ENCODE results near the gene GALNT10. TPM values are rescaled to one million over a fixed set of nuclear protein-coding genes. Genes with fewer than 3 reads are reported as not detected.

Gene GALNT10
- total RNA-seq, 2 donors from 2014 or later, result 48.3 to 52.6 TPM

DNA sequence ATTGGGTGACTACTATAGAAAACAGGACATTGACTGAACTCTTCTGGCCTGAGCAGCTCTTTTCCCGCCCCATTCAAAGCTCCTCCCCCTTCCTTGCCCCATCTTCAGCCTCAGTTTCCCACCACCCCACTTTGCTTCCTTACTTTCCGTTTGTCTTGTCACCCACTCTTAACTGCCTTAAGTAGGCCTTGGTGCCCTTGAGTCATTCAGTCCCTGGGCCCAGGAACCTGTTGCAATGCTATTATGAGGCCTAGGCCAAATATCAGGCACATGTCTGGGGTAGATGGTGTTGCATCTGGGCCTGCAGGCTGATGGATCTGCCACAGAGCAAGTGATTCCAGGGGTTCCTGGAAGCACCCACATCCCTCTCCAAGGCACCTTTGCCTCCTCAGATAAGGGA, 17.7 kb upstream of the GALNT10 start:
- DNase-seq, result no peak
- intact Hi-C loops (cut with DNase I, micrococcal nuclease), result no loop called here
- ATAC-seq, result no peak

- peak; percentile 53 for ATAC-seq
- intact Hi-C loops (cut with DNase I, micrococcal nuclease), result no loop called here
- no peak for DNase-seq
Observed at GRCh38 chr5:154174091-154174490, 16.4 kb upstream of the GALNT10 start.

DNA sequence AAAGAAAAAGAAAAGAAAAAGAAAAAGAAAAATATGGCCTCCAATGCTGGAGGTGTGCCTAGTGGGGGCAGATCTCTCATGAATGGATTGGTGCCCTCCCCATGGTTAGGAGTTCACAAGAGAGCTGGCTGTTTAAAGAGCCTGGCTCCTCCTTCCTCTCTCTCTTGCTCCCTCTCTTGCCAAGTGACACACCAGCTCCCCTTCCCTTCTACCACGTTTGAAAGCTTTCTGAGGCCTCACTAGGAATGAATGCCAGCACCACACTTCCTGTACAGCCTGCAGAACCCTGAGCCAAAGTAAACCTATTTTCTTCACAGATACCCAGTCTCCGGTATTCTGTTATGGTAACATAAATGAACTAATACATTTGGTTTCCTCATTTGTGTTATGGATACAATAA, 14.4 kb upstream of the GALNT10 start:
- intact Hi-C loops (cut with DNase I, micrococcal nuclease), result no loop called here
- ATAC-seq (no peak), DNase-seq (no peak)

DNA sequence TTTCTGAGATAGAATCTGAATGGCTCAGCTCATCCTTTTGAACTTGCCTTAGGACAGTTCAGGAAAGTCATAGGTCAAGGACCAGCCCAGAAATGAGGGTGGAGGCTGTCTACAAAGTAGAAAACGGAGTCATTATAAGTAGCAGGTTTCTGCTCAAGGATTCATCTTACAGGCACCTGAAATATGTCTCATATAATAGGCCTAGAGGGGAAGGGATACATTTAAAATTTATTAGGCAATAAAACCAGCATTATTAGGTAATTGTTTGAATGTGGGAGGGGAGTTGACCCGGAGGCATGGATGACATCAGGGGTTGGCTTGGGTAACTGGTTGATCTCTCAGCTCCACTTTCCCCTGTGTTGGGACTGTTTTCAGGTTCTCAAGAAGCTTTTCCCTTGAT, 11.9 kb upstream of the GALNT10 start:
- intact Hi-C loops (cut with DNase I, micrococcal nuclease), result no loop called here
- DNase-seq, result no peak
- ATAC-seq, result no peak

- ATAC-seq (peak; percentile 85), DNase-seq (no peak)
- intact Hi-C loops (cut with DNase I, micrococcal nuclease), result loop anchor here in 1 of 2 donors (5.0 to 10.0 kb wide), 3 partner anchors 108 to 225 kb away; no protein-coding TSS in a partner anchor
Observed at GRCh38 chr5:154179846-154180710, 10.5 kb upstream of the GALNT10 start.

DNA sequence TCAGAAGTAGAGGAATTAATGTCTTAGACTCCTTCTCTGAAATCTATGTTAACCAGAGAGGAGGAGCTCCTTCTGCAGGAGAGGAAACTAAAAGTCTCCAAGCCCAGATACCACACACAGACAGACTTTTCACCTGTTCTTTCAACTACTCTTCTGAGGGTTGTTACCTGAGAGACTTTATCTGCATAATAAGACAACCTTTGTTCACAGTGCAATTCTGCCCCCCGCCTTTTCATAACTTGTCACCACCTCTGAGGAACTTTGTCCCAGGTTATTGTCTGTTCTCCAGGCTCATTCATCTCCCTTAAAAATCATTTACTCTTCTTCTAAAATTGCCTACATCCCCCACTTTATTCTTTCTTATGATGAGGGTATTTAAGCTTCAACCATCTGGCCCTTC, 9.4 kb upstream of the GALNT10 start:
- intact Hi-C loops (cut with DNase I, micrococcal nuclease), result loop anchor here in 1 of 2 donors (5.0 to 10.0 kb wide), 3 partner anchors 109 to 224 kb away; no protein-coding TSS in a partner anchor
- ATAC-seq (peak; percentile 94), DNase-seq (no peak)

GRCh38 chr5:154189256-154189818, 1.2 kb upstream of the GALNT10 start:
- DNase-seq (peak; percentile 33 to 36), ATAC-seq (peak; percentile 47)
- intact Hi-C loops (cut with DNase I, micrococcal nuclease), result loop anchor here in 1 of 2 donors (10.0 kb wide), 2 partner anchors 205 to 215 kb away; no protein-coding TSS in a partner anchor

DNA sequence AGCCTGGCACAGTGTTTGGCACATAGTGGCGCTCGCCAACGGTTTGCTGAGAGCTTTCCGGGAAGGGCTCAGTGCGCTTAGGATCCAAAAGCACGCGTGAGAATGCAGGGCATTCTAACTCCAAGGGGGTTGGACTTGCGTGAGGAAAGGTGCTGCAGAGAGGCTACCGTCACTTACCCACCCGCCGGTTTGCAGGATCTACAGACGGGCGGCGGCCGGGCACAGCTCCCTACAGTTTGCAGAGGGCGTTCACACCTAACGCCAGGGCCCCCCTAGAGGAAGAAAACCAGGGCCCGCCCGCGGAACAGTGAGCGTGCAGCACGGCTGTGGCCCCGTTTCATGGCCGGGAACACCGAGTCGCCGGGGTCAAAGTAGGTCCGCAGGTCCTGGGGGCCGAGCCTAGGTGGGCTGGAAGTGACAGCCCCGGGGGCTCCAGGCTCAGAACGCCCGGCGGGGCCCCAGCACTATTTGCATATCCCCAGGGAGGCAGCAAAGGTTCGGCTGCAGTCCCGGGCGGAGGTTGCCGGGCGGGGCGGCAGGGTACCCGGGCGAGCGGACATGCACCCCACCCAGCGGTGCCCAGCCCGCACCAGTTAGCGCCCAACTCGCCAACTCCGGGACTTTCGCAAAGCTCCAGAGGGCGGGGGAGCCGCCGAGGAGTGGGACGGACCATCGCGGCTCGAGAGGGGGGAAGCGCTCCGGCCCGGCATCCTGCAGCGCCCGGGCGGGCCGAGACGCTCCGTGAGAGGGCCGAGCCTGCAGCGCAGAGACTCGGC, 526 bp upstream of the GALNT10 start:
- DNase-seq (peak; percentile 86 to 91), ATAC-seq (peak; percentile 93)
- intact Hi-C loops (cut with DNase I, micrococcal nuclease), result loop anchor here in 1 of 2 donors (10.0 kb wide), 2 partner anchors 205 to 215 kb away; no protein-coding TSS in a partner anchor

- intact Hi-C loops (cut with DNase I, micrococcal nuclease), result no loop called here
- ATAC-seq (no peak), DNase-seq (no peak)
Observed at GRCh38 chr5:154191467-154192261, 1.1 kb downstream of the GALNT10 start.

GRCh38 chr5:154193283-154193682, 2.8 kb downstream of the GALNT10 start:
- intact Hi-C loops (cut with DNase I, micrococcal nuclease), result no loop called here
- DNase-seq, result no peak
- ATAC-seq, result no peak

GRCh38 chr5:154193701-154194121, 3.2 kb downstream of the GALNT10 start:
- DNase-seq (no peak), ATAC-seq (no peak)
- intact Hi-C loops (cut with DNase I, micrococcal nuclease), result no loop called here

DNA sequence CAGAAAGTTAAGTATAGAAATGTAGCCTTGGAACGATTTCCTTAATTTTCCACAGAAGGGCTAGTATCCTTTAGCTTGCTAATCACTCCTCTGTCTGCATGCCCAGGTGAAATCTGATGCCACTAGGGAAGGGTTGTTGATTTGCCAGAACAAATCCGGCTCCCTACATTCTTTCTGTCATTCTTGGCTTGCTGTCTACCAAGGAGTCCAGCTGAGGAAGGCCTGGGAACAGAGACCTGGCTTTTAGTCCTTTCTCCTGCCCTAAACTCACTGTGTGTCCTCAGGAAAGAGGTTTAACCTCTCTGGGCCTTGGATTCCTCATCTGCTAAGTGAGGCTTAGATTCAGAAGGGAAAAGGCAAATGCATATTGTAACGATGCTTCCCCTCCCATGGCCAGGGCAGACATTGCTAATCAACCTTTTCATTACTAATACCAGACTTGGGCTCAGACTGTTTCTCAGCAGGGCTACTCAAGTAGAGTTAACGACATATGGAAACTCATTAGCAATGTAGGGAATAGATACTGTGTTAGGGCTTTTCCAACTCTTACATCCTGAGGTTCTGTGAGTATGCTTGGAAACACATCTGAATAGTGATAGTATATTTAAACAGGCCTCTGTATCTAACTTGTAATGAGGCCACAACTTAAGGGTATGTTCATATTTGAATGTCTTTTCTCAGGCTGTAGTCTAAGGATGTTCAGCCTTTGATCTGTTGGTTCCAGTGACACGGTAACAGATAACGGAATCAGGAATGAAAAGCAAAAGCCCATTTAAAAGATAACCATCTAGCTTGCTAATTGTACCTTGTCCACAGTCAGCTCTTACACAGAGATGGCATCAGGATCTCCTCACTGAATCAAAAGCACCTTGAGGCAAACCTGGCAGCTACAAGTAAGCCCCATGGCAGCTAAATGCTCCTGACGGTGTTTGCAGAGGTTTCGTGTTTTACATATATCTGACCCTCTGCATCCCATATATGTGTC, 4.1 kb downstream of the GALNT10 start:
- intact Hi-C loops (cut with DNase I, micrococcal nuclease), result no loop called here
- ATAC-seq (no peak), DNase-seq (no peak)

- intact Hi-C loops (cut with DNase I, micrococcal nuclease), result no loop called here
- ATAC-seq (no peak), DNase-seq (no peak)
Observed at GRCh38 chr5:154196281-154196680, 5.7 kb downstream of the GALNT10 start.

DNA sequence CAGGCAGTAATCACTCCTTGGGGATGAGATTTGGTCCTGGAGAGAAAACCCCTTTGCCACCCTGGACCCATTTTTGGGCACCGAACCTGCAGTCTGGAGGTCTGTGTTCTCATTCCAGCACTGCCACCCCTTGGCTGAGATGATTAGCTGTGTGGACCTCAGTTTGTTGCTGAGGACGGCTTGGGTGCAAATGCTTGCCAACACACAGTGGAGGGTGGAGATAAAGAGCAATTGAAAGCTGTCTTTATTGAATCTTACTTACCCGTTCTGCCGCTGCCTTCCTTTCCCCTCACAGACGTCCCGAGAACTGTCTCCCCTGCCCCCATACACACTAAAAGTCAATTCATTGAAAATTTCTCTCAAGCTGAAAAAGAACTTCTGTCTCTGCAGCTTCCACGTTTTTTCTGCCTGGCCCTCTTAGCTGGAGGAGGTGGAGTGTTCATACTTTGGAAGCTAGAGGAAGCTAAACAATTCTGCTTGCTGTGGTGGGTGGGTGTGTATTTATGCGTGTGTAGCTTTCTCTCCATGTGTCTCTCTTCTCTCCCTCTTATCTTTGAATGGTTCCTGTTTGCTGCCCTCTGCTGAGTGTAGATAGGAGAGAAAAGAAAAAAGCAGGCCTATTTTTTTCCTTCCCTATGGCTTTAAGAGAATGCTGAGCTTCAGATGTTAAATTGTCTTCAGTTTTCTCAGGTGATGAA, 6.6 kb downstream of the GALNT10 start:
- no peak for DNase-seq
- intact Hi-C loops (cut with DNase I, micrococcal nuclease), result no loop called here
- peak; percentile 83 for ATAC-seq

- intact Hi-C loops (cut with DNase I, micrococcal nuclease), result no loop called here
- ATAC-seq (peak; percentile 54), DNase-seq (no peak)
Observed at GRCh38 chr5:154197801-154198491, 7.4 kb downstream of the GALNT10 start.

DNA sequence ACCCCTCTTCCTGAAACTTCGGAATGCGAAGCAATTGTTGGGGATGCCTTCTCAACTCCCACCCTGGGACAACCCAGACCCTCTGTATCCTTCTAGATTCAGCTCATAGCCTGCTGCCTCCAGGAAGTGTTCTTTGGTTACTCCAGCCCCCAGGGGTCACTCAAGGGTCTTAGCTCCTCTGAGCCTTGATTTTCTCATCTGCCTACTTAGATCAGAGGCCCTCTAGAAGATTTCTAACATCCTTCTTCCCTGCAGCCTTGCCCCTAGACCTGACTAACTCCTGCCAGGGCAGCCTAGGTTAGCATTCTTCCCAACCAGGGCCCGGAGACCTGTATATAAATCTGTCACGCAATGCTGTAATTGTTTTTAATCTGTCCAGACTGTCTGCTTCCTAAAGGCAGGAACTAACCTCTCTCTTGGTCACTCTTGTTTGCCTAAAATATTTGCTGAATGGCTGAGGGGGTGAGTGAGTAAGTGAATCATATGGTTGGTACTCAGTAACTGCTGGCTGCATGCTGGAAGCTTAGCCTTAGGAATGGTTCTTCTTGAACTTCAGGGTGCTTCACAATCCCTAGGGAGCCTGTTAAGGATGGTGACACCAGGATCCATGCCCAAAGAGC, 8.2 kb downstream of the GALNT10 start:
- intact Hi-C loops (cut with DNase I, micrococcal nuclease), result no loop called here
- ATAC-seq (no peak), DNase-seq (no peak)

All from left colon (tissue), 2 donors.